ENCODE results near the gene MARK3. TPM values are rescaled to one million over a fixed set of nuclear protein-coding genes. Genes with fewer than 3 reads are reported as not detected.

The MARK3 gene
- total and polyA plus RNA-seq, 2 of the 13 experiments (the other 11 are each of a cell fraction or from before 2014, with no cell fraction given) = 47.7 to 56.6 TPM

DNA sequence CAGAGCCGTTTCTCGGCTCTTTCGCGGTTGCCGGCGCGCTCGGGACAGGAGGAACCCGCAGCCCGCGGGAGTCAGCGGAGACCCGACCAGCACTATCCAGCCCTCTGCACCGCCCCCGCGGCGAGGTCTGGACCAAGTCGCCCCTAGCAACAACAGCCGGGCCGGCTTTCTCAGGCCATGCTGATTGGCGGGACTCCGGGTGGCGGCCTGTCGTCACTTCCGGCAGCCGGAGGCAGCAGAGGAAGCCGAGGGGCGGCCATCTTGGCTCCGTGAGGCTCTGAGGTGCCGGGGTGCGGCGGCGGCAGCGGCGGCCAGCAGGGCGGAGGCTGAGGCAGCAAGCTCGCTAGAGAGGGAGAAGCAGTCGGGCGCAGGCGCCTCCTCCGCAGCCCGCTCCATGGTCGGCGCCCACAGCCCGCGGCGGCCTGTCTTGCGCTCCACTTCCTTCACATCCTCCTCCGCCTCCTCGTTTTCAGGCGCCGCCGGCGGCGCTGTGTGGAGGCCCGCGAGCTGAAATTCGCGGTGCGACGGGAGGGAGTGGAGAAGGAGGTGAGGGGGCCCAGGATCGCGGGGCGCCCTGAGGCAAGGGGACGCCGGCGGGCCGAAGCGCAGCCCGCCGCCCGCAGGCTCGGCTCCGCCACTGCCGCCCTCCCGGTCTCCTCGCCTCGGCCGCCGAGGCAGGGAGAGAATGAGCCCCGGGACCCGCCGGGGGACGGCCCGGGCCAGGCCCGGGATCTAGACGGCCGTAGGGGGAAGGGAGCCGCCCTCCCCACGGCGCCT, at the start of gene MARK3 (continued):
- TF ChIP-seq, protein P1, sequence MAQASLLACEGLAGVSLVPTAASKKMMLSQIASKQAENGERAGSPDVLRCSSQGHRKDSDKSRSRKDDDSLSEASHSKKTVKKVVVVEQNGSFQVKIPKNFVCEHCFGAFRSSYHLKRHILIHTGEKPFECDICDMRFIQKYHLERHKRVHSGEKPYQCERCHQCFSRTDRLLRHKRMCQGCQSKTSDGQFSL (CRISPR knock-in tag; IDR thresholded peaks at IDR 0.05) = no peak; the same call in 1 of the 2 replicates
- no peak for TF ChIP-seq JUNB (CRISPR knock-in tag; IDR thresholded peaks at IDR 0.05; ENCODE audit: borderline replicate concordance)
- TF ChIP-seq ZNF749 (CRISPR knock-in tag; IDR thresholded peaks at IDR 0.05; ENCODE audit: borderline replicate concordance) = no peak
- no peak for TF ChIP-seq HDAC6 (IDR thresholded peaks at IDR 0.05; ENCODE audit: low read depth, low read length)
- TF ChIP-seq ZFP1 (CRISPR knock-in tag; IDR thresholded peaks at IDR 0.05) = no peak
- TF ChIP-seq THYN1 (CRISPR knock-in tag; IDR thresholded peaks at IDR 0.05; ENCODE audit: borderline replicate concordance, low read depth) = no peak
- TF ChIP-seq MLLT10 (CRISPR knock-in tag; IDR thresholded peaks at IDR 0.05) = no peak
- TF ChIP-seq ZNF329 (CRISPR knock-in tag; IDR thresholded peaks at IDR 0.05; ENCODE audit: low read depth) = no peak
- TF ChIP-seq, protein P2, sequence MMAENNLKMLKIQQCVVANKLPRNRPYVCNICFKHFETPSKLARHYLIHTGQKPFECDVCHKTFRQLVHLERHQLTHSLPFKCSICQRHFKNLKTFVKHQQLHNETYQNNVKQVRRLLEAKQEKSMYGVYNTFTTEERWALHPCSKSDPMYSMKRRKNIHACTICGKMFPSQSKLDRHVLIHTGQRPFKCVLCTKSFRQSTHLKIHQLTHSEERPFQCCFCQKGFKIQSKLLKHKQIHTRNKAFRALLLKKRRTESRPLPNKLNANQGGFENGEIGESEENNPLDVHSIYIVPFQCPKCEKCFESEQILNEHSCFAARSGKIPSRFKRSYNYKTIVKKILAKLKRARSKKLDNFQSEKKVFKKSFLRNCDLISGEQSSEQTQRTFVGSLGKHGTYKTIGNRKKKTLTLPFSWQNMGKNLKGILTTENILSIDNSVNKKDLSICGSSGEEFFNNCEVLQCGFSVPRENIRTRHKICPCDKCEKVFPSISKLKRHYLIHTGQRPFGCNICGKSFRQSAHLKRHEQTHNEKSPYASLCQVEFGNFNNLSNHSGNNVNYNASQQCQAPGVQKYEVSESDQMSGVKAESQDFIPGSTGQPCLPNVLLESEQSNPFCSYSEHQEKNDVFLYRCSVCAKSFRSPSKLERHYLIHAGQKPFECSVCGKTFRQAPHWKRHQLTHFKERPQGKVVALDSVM (CRISPR knock-in tag; IDR thresholded peaks at IDR 0.05) = peak; percentile 64; the same call in 1 of the 2 replicates
- no peak for TF ChIP-seq LCORL (IDR thresholded peaks at IDR 0.05)
- TF ChIP-seq LCORL (CRISPR knock-in tag; IDR thresholded peaks at IDR 0.05) = 0 out of 2 replicates have a peak, but pooled peaks have one; percentile 21
- TF ChIP-seq SPEN (CRISPR knock-in tag; IDR thresholded peaks at IDR 0.05; ENCODE audit: low read depth) = peak; percentile 73
- no peak for TF ChIP-seq TBP (CRISPR knock-in tag; IDR thresholded peaks at IDR 0.05)
- TF ChIP-seq HES4 (CRISPR knock-in tag; IDR thresholded peaks at IDR 0.05; ENCODE audit: borderline replicate concordance) = 0 out of 2 replicates have a peak, but pooled peaks have one; percentile 18
- TF ChIP-seq, protein P3, sequence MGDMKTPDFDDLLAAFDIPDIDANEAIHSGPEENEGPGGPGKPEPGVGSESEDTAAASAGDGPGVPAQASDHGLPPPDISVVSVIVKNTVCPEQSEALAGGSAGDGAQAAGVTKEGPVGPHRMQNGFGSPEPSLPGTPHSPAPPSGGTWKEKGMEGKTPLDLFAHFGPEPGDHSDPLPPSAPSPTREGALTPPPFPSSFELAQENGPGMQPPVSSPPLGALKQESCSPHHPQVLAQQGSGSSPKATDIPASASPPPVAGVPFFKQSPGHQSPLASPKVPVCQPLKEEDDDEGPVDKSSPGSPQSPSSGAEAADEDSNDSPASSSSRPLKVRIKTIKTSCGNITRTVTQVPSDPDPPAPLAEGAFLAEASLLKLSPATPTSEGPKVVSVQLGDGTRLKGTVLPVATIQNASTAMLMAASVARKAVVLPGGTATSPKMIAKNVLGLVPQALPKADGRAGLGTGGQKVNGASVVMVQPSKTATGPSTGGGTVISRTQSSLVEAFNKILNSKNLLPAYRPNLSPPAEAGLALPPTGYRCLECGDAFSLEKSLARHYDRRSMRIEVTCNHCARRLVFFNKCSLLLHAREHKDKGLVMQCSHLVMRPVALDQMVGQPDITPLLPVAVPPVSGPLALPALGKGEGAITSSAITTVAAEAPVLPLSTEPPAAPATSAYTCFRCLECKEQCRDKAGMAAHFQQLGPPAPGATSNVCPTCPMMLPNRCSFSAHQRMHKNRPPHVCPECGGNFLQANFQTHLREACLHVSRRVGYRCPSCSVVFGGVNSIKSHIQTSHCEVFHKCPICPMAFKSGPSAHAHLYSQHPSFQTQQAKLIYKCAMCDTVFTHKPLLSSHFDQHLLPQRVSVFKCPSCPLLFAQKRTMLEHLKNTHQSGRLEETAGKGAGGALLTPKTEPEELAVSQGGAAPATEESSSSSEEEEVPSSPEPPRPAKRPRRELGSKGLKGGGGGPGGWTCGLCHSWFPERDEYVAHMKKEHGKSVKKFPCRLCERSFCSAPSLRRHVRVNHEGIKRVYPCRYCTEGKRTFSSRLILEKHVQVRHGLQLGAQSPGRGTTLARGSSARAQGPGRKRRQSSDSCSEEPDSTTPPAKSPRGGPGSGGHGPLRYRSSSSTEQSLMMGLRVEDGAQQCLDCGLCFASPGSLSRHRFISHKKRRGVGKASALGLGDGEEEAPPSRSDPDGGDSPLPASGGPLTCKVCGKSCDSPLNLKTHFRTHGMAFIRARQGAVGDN (CRISPR knock-in tag; IDR thresholded peaks at IDR 0.05) = peak; percentile 84
- 0 out of 2 replicates have a peak, but pooled peaks have one; percentile 36 for TF ChIP-seq GZF1 (CRISPR knock-in tag; IDR thresholded peaks at IDR 0.05)
- no peak for TF ChIP-seq PAF1 (CRISPR knock-in tag; IDR thresholded peaks at IDR 0.05)
- TF ChIP-seq, protein P4, sequence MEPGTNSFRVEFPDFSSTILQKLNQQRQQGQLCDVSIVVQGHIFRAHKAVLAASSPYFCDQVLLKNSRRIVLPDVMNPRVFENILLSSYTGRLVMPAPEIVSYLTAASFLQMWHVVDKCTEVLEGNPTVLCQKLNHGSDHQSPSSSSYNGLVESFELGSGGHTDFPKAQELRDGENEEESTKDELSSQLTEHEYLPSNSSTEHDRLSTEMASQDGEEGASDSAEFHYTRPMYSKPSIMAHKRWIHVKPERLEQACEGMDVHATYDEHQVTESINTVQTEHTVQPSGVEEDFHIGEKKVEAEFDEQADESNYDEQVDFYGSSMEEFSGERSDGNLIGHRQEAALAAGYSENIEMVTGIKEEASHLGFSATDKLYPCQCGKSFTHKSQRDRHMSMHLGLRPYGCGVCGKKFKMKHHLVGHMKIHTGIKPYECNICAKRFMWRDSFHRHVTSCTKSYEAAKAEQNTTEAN (CRISPR knock-in tag; conservative IDR thresholded peaks at IDR 0.05) = no peak
- no peak for TF ChIP-seq ZNF737 (CRISPR knock-in tag; IDR thresholded peaks at IDR 0.05; ENCODE audit: borderline replicate concordance)
- TF ChIP-seq CBX1 (IDR thresholded peaks at IDR 0.05; ENCODE audit: low read depth) = peak; percentile 25
- no peak; the same call in 1 of the 2 replicates for TF ChIP-seq ZNF331 (CRISPR knock-in tag; IDR thresholded peaks at IDR 0.05)
- no peak for TF ChIP-seq ZNF569 (CRISPR knock-in tag; IDR thresholded peaks at IDR 0.05; ENCODE audit: borderline replicate concordance)
- peak; percentile 36 for TF ChIP-seq RBM22 (optimal IDR thresholded peaks at IDR 0.05; ENCODE audit: low read length)
